DMS153 treated with DMSO at 0.1 percent for 48 hours (cell line): Measurements from ENCODE around the gene XXYLT1.
A peak's percentile ranks its signal among the peaks of the same experiment; 100 is the strongest.
"Not testable (repeated sequence)": the region's sequence is repeated elsewhere in the genome, so short reads cannot be mapped to it uniquely, and the experiment has no call there.

ENCODE experiments used
- DNase-seq: peaks from one replicate; lab custom pipeline; 2025; ENCODE audit not compliant: unreplicated experiment; lab: John Stamatoyannopoulos, UW

XXYLT1 gene

GRCh38 chr3:195228886-195229285, 42.1 kb downstream of the XXYLT1 start:
- DNase-seq, result not testable (repeated sequence)

- DNase-seq, result no peak
These were observed 43.1 kb downstream of the XXYLT1 start for GRCh38 chr3:195227871-195228270.

GRCh38 chr3:195226900-195227447, 44.0 kb downstream of the XXYLT1 start:
- DNase-seq, result peak; percentile 12

- DNase-seq, result no peak
These were observed 44.5 kb downstream of the XXYLT1 start for GRCh38 chr3:195226445-195226844.

- DNase-seq, result no peak
These were observed 45.9 kb downstream of the XXYLT1 start for GRCh38 chr3:195224980-195225580.

- no peak for DNase-seq
These were observed 46.6 kb downstream of the XXYLT1 start for GRCh38 chr3:195224156-195224979.

- DNase-seq, result no peak
These were observed 48.9 kb downstream of the XXYLT1 start for GRCh38 chr3:195221876-195222617.

- DNase-seq, result no peak
These were observed 49.7 kb downstream of the XXYLT1 start for GRCh38 chr3:195221015-195221853.

- no peak for DNase-seq
These were observed 51.4 kb downstream of the XXYLT1 start for GRCh38 chr3:195219351-195220230.

- DNase-seq, result not testable (repeated sequence)
These were observed 52.6 kb downstream of the XXYLT1 start for GRCh38 chr3:195218331-195218730.

- DNase-seq, result not testable (repeated sequence)
These were observed 55.4 kb downstream of the XXYLT1 start for GRCh38 chr3:195215576-195215975.

GRCh38 chr3:195214381-195214780, 56.6 kb downstream of the XXYLT1 start:
- DNase-seq, result no peak

GRCh38 chr3:195213639-195214315, 57.2 kb downstream of the XXYLT1 start:
- no peak for DNase-seq

GRCh38 chr3:195212749-195213375, 58.1 kb downstream of the XXYLT1 start:
- DNase-seq, result no peak

GRCh38 chr3:195212033-195212748, 58.8 kb downstream of the XXYLT1 start:
- DNase-seq, result no peak

- no peak for DNase-seq
These were observed 60.5 kb downstream of the XXYLT1 start for GRCh38 chr3:195210266-195210973.

- no peak for DNase-seq
These were observed 61.1 kb downstream of the XXYLT1 start for GRCh38 chr3:195209847-195210265.
